CD4-positive, alpha-beta T cell (primary cell): ENCODE measurements around the gene MAPKAP1. TPM values are rescaled to one million over a fixed set of nuclear protein-coding genes. Genes with fewer than 3 reads are reported as not detected.

ENCODE experiments used
- ATAC-seq: fragments of 200-7000 bp; cut with Tn5 transposase; one replicate; pipeline ENCODE4 v1.10.0; 2022; ENCODE audit warnings: mild to moderate bottlenecking; ENCODE audit not compliant: poor library complexity
- CTCF ChIA-PET: fragments of 350-600 bp; sonication (Branson Sonifier 250); formaldehyde crosslinking; loops from one replicate; lab custom pipeline; 2021; ENCODE audit warnings: antibody characterized with exemption, inconsistent platforms; lab: Charles Lee
- POLR2A ChIA-PET: fragments of 350-600 bp; sonication (Branson Sonifier 250); formaldehyde crosslinking; loops from one replicate; lab custom pipeline; 2021; ENCODE audit warnings: antibody characterized with exemption, inconsistent platforms; lab: Charles Lee
- DNase-seq, 14 experiments: peaks; one replicate each; pipeline ENCODE4 v3.0.0-alpha.2; 2013 to 2020; ENCODE audit warnings: mixed read lengths in 2 of 14
- H3K27ac ChIP-seq, 2 donors: one replicate each; pipeline versions ENCODE4 v1.5.1 to v1.7.0; 2013; ENCODE audit warnings: low read length in 2 of 2, low read depth in 1 of 2, mild to moderate bottlenecking in 1 of 2
- H3K27me3 ChIP-seq, 2 experiments: 1 replicate in 1 of 2; 2 replicates in 1 of 2; pipeline versions ENCODE4 v1.6.1 to v1.7.0; 2013; ENCODE audit warnings: low read length in 2 of 2, control low read depth in 1 of 2, mild to moderate bottlenecking in 1 of 2, moderate library complexity in 1 of 2; ENCODE audit not compliant: insufficient read depth in 2 of 2, control insufficient read depth in 1 of 2
- H3K36me3 ChIP-seq: one replicate; pipeline ENCODE4 v1.6.1; 2013; ENCODE audit warnings: low read length, control low read depth; ENCODE audit not compliant: insufficient read depth
- H3K4me1 ChIP-seq: one replicate; pipeline ENCODE4 v1.6.1; 2013; ENCODE audit warnings: low read length, control low read depth; ENCODE audit not compliant: insufficient read depth
- H3K4me3 ChIP-seq: one replicate; pipeline ENCODE4 v1.5.1; 2013; ENCODE audit warnings: mild to moderate bottlenecking, low read length, moderate library complexity
- H3K9me3 ChIP-seq, 2 experiments: 1 replicate in 1 of 2; 2 replicates in 1 of 2; pipeline versions ENCODE4 v1.6.1 to v1.7.0; 2013; ENCODE audit warnings: low read length in 2 of 2, mild to moderate bottlenecking in 2 of 2, control low read depth in 1 of 2, moderate library complexity in 1 of 2; ENCODE audit not compliant: control insufficient read depth in 1 of 2, insufficient read depth in 1 of 2
- H3K27ac Mint-ChIP-seq: one replicate; pipeline ENCODE4 v1.8.0; 2020; ENCODE audit warnings: mixed read lengths
- H3K27me3 Mint-ChIP-seq: one replicate; pipeline ENCODE4 v1.8.0; 2021; ENCODE audit warnings: mixed read lengths
- H3K36me3 Mint-ChIP-seq: one replicate; pipeline ENCODE4 v1.8.0; 2021; ENCODE audit warnings: low read depth, mixed read lengths
- H3K4me1 Mint-ChIP-seq: one replicate; pipeline ENCODE4 v1.8.0; 2021; ENCODE audit warnings: low read depth, mixed read lengths
- H3K4me3 Mint-ChIP-seq: one replicate; pipeline ENCODE4 v1.8.0; 2020; ENCODE audit warnings: mild to moderate bottlenecking, mixed read lengths
- H3K9me3 Mint-ChIP-seq: one replicate; pipeline ENCODE4 v1.8.0; 2020; ENCODE audit warnings: mixed read lengths
- intact Hi-C, 2 experiments: fragments of 100-400 bp; cut with DNase I in 1 of 2; cut with micrococcal nuclease in 1 of 2; formaldehyde crosslinking; loops; one replicate each; pipeline versions ENCODE4 v1.15.1 to v1.9.0; 2023 to 2025; cut with DNase I, micrococcal nuclease
- total RNA-seq, 174 experiments: library from RNA in 2 of 174; stranded (reverse) in 2 of 174; gene quantifications; one replicate each; pipeline ENCODE4 v1.2.3 and lab custom pipeline; 2021 to 2026
- TF ChIP-seq, protein P1 (sequence below): fragments of 200-600 bp; IDR thresholded peaks from one replicate; pipeline ENCODE4 v1.8.0; 2022; ENCODE audit warnings: antibody characterized with exemption, mild to moderate bottlenecking

The MAPKAP1 gene
- total RNA-seq, 2 experiments from 2014 or later, result 40.3 to 44.9 TPM

DNA sequence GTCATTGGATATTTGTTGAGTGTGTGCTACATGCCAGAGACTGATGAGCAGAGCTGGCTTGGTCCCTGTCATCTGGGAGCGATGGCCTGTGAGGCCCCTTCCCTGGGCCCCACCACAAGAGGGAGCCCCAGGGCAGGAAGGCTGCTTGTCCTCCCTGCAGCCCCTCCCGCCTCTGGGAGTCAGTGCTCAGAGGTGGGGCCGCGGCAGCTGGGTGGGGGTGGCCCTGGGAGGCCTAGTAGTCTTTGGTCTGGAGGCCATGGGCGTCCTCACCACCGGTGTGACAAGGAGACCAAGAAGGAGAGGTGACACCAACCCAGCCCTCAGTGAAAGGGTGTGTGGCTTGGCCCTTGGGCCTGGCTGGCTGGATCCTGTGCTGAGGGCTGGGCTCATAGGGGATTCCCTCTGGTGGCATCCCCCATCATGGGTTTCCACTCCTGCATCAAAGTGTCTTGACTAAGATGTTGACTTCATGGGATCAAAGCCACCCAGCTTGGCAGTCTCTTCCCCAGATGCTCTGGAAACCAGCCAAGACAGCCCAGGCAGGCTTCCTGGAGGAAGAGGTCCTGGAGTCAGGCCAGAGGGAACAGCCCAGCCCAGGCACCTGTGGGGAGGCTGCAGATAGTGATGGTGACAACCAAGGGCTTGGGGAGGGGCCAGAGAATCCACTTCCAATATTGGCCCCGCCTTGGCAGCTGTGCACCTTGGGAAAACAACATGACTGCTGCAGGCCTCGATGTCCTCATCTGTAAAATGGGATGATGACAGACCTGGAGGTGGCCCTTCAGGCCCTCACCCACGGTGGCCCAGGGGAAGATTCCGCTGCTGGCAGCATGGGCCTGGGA lies 278.7 kb downstream of the MAPKAP1 start:
- Histone ChIP-seq H3K4me3 (no peak overlapping the region), H3K36me3 (no peaks in the 10 kb centered on the region), H3K4me1 (no peaks in the 10 kb centered on the region), H3K9me3 (no peaks in the 10 kb centered on the region), H3K27me3 (no peaks in the 10 kb centered on the region), H3K27ac (no peak overlapping the region)
- Mint-ChIP-seq H3K27ac (no peak overlapping the region), H3K4me1 (no peaks in the 10 kb centered on the region), H3K4me3 (no peak overlapping the region), H3K9me3 (no peaks in the 10 kb centered on the region), H3K27me3 (no peaks in the 10 kb centered on the region), H3K36me3 (no peaks in the 10 kb centered on the region)
- no peak for ATAC-seq
- ChIA-PET POLR2A (no interaction called here), CTCF (no interaction called here)
- intact Hi-C loops, result no loop called here
- DNase-seq, result no peak
- TF ChIP-seq, protein P1, sequence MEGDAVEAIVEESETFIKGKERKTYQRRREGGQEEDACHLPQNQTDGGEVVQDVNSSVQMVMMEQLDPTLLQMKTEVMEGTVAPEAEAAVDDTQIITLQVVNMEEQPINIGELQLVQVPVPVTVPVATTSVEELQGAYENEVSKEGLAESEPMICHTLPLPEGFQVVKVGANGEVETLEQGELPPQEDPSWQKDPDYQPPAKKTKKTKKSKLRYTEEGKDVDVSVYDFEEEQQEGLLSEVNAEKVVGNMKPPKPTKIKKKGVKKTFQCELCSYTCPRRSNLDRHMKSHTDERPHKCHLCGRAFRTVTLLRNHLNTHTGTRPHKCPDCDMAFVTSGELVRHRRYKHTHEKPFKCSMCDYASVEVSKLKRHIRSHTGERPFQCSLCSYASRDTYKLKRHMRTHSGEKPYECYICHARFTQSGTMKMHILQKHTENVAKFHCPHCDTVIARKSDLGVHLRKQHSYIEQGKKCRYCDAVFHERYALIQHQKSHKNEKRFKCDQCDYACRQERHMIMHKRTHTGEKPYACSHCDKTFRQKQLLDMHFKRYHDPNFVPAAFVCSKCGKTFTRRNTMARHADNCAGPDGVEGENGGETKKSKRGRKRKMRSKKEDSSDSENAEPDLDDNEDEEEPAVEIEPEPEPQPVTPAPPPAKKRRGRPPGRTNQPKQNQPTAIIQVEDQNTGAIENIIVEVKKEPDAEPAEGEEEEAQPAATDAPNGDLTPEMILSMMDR, result no peak

DNA sequence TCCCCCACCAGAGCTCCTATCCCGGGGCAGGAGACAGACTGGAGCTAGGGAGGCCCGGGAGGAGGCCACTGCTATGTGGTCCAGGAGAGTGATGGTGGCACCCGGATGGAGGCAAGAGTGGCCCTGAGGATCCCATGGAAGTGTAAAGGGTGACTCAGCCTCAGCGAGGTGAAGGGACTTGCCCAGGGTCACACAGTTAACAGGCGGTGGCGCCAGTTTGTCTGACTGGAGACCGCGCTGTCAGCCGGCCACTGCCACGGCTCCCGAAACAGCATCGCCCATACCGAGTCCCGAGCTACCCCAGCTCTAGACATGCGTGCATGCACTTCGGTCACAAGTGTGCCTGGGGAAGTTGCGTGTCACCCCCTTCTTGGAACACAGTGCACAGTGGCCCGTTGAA lies 279.5 kb downstream of the MAPKAP1 start:
- no peak for DNase-seq
- no peak overlapping the region for H3K27ac Mint-ChIP-seq
- Histone ChIP-seq H3K36me3 (no peaks in the 10 kb centered on the region), H3K4me1 (no peaks in the 10 kb centered on the region), H3K4me3 (no peak overlapping the region), H3K9me3 (no peaks in the 10 kb centered on the region), H3K27me3 (no peaks in the 10 kb centered on the region), H3K27ac (no peak overlapping the region)
- H3K36me3 Mint-ChIP-seq, result no peaks in the 10 kb centered on the region
- no peaks in the 10 kb centered on the region for H3K27me3 Mint-ChIP-seq
- no peaks in the 10 kb centered on the region for H3K4me1 Mint-ChIP-seq
- ATAC-seq, result no peak
- TF ChIP-seq, protein P1, result no peak
- no peaks in the 10 kb centered on the region for H3K9me3 Mint-ChIP-seq
- intact Hi-C loops, result no loop called here
- ChIA-PET POLR2A (no interaction called here), CTCF (no interaction called here)
- H3K4me3 Mint-ChIP-seq, result no peak overlapping the region

DNA sequence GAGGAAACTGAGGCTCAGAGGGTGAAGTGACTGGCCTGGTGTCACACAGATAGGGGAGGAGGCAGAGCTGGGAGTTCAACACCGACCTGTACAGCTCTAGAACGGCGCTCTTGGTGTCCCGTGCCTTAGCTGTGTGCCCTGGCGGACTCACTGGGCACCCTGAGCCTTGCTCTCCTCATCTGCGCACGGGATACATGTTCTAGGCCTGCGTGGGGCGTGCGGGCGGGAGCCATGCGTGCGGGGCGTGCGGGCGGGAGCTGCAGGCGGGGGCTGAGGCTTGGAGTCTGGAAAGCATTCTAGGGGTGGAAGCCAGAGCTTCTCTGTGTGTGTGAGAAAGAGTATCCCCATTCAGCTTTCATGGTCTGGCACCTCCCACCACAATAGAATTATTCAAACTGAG lies 280.1 kb downstream of the MAPKAP1 start:
- ATAC-seq (no peak), DNase-seq (no peak)
- no peaks in the 10 kb centered on the region for H3K9me3 Mint-ChIP-seq
- Histone ChIP-seq H3K4me3 (no peak overlapping the region), H3K4me1 (no peaks in the 10 kb centered on the region), H3K9me3 (no peaks in the 10 kb centered on the region), H3K27ac (no peak overlapping the region), H3K27me3 (no peaks in the 10 kb centered on the region), H3K36me3 (no peaks in the 10 kb centered on the region)
- no peak overlapping the region for H3K4me3 Mint-ChIP-seq
- intact Hi-C loops, result no loop called here
- H3K36me3 Mint-ChIP-seq, result no peaks in the 10 kb centered on the region
- H3K27ac Mint-ChIP-seq, result no peak overlapping the region
- ChIA-PET CTCF (no interaction called here), POLR2A (no interaction called here)
- TF ChIP-seq, protein P1, result no peak
- H3K27me3 Mint-ChIP-seq, result no peaks in the 10 kb centered on the region
- H3K4me1 Mint-ChIP-seq, result no peaks in the 10 kb centered on the region
